Measurements from ENCODE around the gene AQP3.

AQP3 gene

GRCh38 chr9:33435821-33436277 is 11.5 kb downstream of the AQP3 start:
- Histone ChIP-seq H3K9ac (no peak overlapping the region), H2AFZ (ENCODE audit: low read depth) (no peak overlapping the region), H4K20me1 (ENCODE audit: insufficient read depth) (no peaks in the 10 kb centered on the region), H3K4me3 (IDR thresholded peaks at IDR 0.05; ENCODE audit: insufficient read depth, low read depth, low read length) (no peak overlapping the region), H3K36me3 (ENCODE audit: insufficient read depth) (no peaks in the 10 kb centered on the region), H3K79me2 (ENCODE audit: insufficient read depth, low read depth) (no peaks in the 10 kb centered on the region), H3K27ac (no peak overlapping the region), H3K4me2 (no peak overlapping the region), H3K4me1 (ENCODE audit: low read depth, poor library complexity, severe bottlenecking) (no peaks in the 10 kb centered on the region), H3K27me3 (ENCODE audit: insufficient read depth, low read depth) (no peaks in the 10 kb centered on the region)
- TF ChIP-seq CTCF (conservative IDR thresholded peaks at IDR 0.05; ENCODE audit: low read depth, low read length): no peak

GRCh38 chr9:33434317-33435105 is 12.9 kb downstream of the AQP3 start:
- H3K36me3 ChIP-seq (ENCODE audit: insufficient read depth): no peaks in the 10 kb centered on the region
- H3K4me2 ChIP-seq: no peak overlapping the region
- no peak overlapping the region for H3K27ac ChIP-seq
- no peak for TF ChIP-seq CTCF (conservative IDR thresholded peaks at IDR 0.05; ENCODE audit: low read depth, low read length)
- H2AFZ ChIP-seq (ENCODE audit: low read depth): no peak overlapping the region
- no peaks in the 10 kb centered on the region for H3K79me2 ChIP-seq (ENCODE audit: insufficient read depth, low read depth)
- H3K4me1 ChIP-seq (ENCODE audit: low read depth, poor library complexity, severe bottlenecking): no peaks in the 10 kb centered on the region
- no peak overlapping the region for H3K4me3 ChIP-seq (IDR thresholded peaks at IDR 0.05; ENCODE audit: insufficient read depth, low read depth, low read length)
- H3K27me3 ChIP-seq (ENCODE audit: insufficient read depth, low read depth): no peaks in the 10 kb centered on the region
- no peaks in the 10 kb centered on the region for H4K20me1 ChIP-seq (ENCODE audit: insufficient read depth)
- H3K9ac ChIP-seq: no peak overlapping the region

- Histone ChIP-seq H3K4me2 (no peak overlapping the region), H3K4me1 (ENCODE audit: low read depth, poor library complexity, severe bottlenecking) (no peaks in the 10 kb centered on the region), H3K4me3 (IDR thresholded peaks at IDR 0.05; ENCODE audit: insufficient read depth, low read depth, low read length) (no peak overlapping the region), H3K36me3 (ENCODE audit: insufficient read depth) (no peaks in the 10 kb centered on the region), H3K27ac (no peak overlapping the region), H3K79me2 (ENCODE audit: insufficient read depth, low read depth) (no peaks in the 10 kb centered on the region), H2AFZ (ENCODE audit: low read depth) (no peak overlapping the region), H3K9ac (no peak overlapping the region), H4K20me1 (ENCODE audit: insufficient read depth) (no peaks in the 10 kb centered on the region), H3K27me3 (ENCODE audit: insufficient read depth, low read depth) (no peaks in the 10 kb centered on the region)
- TF ChIP-seq CTCF (conservative IDR thresholded peaks at IDR 0.05; ENCODE audit: low read depth, low read length): no peak
These were observed 13.5 kb downstream of the AQP3 start for GRCh38 chr9:33433871-33434270.

- Histone ChIP-seq H3K4me3 (IDR thresholded peaks at IDR 0.05; ENCODE audit: insufficient read depth, low read depth, low read length) (no peak overlapping the region), H3K9ac (no peak overlapping the region), H3K36me3 (ENCODE audit: insufficient read depth) (no peaks in the 10 kb centered on the region), H2AFZ (ENCODE audit: low read depth) (no peak overlapping the region), H3K4me2 (no peak overlapping the region), H3K79me2 (ENCODE audit: insufficient read depth, low read depth) (no peaks in the 10 kb centered on the region), H3K27ac (no peak overlapping the region), H4K20me1 (ENCODE audit: insufficient read depth) (no peaks in the 10 kb centered on the region), H3K4me1 (ENCODE audit: low read depth, poor library complexity, severe bottlenecking) (no peaks in the 10 kb centered on the region), H3K27me3 (ENCODE audit: insufficient read depth, low read depth) (no peaks in the 10 kb centered on the region)
- no peak for TF ChIP-seq CTCF (conservative IDR thresholded peaks at IDR 0.05; ENCODE audit: low read depth, low read length)
These were observed 16.0 kb downstream of the AQP3 start for GRCh38 chr9:33431420-33431819.
